HG03469 (cell line): Measurements from ENCODE around the gene TP73.

Experiments
- ATAC-seq: cut with Tn5 transposase; IDR thresholded peaks from one replicate; pipeline ENCODE4 v1.9.1; 2021; ENCODE audit warnings: mild to moderate bottlenecking, moderate library complexity, moderate number of reproducible peaks; ENCODE audit not compliant: unreplicated experiment

The TP73 gene

DNA sequence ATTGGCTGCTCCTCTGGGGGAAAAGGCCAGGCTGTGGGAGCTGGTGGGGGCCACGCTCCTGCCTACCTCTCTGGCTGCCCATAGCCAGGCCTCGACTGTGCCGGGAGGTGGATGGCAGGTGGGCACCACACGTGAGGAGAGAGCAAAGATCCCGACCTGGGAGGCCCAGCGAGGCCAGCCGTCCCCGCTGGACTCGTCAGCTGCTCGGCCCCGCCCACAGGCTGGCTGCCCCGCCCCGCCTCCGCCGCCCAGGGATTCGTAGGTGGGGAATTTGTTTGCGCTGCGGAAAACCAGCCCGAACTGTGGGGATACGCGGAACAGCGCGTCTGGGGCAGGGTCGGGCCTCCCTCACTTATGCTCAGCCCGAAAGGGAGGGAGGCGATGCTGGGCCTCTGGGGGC lies 31.7 kb downstream of the TP73 start:
- no peak for ATAC-seq

DNA sequence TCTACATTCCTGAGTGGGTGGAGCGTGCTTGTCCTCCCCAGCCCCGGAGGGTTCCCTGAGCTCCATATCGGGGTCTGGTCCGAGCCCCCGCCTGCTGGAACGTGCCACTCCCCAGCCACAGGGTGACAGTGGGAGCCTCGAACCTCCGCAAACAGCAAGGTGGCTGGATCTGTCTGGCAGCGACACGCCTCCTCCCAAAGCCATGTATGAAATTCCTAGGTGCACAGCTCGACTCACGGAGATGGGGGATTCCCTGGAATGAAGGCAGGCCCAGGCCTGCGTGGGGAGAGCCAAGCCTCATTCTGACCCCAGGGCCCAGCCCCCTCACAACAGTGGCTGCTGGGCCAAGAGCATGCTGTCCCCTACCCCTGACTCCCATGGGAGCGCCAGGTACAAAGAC lies 32.9 kb downstream of the TP73 start:
- no peak for ATAC-seq

DNA sequence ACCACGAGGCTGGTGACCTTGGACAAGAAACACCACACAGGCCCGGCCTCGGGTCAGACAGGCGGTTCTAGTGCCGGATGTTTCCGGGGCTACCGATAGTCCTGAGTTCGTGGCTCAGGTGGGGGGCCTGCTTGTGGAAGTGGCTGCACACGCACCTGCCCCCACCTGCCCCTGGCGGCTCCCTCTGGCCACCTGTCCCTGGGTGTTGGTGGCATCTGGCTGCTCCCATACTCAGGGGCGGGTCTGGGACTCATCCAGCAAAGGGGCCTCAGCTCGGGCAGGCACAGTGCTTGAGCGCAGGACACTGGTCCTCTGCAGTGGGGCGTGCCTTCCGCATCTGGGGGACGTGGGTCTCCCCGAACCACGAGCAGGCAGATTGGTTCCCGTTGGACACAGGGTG lies 33.6 kb downstream of the TP73 start:
- no peak for ATAC-seq

DNA sequence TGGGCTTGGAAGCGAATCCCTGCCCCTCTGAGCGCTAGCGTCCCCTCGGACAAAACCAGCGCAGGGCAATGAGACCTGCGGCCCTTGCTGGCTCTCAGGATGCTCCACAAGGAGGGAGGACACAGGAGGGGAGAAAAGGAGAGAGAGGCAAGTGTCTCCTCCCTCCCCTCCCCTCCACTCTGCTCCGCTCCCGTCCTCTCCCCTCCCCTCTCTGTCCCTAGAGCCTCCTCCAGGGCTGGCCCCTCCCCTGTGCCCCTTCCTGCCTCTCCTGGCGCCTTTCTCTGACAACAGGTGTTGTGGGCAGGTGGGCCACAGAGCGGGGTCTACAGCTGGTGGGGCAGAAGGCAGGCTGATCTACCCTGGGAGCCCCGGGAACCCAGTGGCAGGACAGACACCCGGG lies 35.2 kb downstream of the TP73 start:
- ATAC-seq = no peak

DNA sequence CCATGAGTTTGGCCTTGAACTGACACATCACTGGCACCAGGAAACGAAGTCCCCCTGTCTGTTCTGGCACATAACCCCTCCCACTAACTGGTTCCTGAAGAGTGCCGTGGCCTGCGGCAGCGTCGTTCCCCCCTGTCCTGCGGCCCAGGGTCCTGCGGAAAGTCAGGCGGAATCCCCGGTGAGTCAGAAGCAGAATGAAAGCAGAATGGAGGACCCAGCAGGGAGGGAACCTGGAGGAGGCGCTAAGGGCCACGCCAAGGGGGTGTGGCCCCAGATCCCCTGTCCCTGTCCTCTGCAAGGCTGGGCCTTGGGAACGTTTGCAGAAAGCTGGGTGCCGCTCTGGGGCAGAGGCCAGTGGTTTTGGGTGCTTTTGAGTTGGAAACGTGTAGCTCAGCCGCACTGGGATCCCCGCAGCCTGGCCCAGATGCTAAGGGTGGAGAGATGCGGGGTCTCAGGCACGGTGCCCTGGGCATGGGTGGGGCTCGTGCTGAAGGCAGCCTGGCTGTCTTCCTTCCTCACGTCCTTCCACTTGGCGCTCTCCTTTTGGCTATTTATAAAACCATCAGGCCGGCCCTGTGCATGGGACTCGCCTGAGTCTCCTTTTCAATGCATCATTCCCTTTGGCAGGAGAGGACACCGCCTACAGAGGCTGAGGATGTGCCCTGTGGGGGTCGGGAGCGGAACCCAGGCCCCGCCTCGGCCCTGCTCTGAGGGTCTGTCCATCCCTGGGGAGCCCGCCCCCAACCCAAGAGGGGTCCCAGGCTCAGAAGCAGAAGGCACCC lies 36.2 kb downstream of the TP73 start:
- ATAC-seq = no peak

DNA sequence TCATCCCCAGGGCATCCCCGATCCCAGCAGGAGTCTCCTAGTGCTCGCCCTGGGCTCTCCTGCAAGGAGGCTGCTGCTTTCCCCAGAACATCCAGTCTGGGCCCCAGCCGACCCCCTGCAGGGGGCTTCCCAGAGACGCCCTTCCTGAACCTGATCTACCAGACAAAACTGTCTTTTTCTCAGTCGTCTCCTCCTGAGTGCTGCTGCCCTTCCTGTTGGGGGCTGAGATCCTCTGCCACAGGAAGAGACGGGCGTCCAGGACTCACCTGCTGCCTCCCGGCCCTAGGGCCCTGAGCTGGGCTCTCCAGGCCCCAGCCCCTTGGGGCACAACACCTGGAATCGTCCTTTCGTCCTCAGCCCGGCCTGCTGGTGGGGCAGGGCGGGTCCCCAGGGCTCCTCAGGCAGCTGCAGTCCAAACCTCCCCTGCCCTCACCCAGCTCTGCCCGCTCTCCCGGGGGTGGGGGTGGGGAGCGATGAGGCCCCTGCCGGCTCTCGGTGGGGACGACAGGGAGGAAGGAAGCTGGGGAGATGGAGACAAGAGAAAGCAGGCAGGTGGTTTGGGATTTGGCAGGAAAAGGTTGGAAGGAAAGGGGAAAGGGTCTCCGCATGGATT lies 36.9 kb downstream of the TP73 start:
- ATAC-seq = no peak

DNA sequence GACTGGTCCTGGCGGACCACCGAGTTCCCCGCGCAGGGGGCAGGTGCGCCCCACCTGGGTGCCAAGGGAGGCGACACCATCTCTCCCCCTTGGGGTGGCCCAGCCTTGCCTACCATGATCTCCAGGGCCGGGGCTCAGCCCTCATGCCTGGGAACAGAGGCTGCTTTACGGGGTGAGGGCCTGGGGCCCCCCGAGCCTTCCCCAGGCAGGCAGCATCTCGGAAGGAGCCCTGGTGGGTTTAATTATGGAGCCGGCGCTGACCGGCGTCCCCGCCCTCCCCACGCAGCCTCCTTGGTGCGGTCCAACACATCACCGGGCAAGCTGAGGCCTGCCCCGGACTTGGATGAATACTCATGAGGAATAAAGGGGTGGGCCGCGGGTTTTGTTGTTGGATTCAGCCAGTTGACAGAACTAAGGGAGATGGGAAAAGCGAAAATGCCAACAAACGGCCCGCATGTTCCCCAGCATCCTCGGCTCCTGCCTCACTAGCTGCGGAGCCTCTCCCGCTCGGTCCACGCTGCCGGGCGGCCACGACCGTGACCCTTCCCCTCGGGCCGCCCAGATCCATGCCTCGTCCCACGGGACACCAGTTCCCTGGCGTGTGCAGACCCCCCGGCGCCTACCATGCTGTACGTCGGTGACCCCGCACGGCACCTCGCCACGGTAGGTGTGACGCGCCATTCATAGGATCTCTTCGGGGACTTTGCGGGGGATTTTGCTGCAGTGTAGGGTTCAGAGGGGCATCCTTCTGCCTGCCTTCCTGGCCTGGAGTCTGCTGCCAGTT lies 38.2 kb downstream of the TP73 start:
- no peak for ATAC-seq

DNA sequence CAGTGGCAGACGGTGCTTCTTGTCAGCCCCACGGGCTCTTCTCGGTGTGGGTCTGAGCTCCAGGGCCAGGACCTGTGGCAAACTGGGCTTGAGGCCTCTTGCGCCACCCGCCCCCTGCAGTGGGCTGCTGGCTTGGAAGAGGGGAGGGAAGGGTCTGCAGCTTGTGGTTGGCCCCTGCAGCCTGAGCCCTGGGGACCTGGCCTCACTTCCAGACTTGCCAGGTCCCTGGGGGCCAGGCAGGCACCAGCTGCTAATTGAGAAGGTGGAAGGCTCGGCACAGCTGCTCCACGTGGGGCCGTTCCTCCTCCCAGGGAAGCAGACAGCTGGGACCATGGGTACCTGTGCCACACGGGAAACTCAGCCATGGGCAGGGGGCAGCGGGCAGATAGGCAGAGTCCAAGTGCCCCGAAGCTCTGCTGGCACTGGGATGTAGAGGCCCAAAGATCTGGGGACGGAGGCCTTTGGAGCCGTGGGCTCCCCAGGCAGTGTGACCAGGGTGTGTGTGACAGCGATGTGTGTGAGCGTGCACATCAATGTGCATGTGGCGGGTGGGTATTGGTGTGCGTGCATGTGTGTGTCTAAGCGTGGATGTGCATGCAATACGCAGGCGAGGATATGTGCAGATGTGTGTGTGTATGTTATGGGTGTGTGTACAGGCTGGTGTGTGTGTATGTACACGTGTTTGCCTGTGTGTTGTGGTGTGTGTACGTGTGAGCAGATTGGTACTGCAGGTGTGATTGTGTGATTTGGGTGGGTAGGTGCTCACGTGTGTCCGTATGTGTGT lies 39.3 kb downstream of the TP73 start:
- no peak for ATAC-seq

DNA sequence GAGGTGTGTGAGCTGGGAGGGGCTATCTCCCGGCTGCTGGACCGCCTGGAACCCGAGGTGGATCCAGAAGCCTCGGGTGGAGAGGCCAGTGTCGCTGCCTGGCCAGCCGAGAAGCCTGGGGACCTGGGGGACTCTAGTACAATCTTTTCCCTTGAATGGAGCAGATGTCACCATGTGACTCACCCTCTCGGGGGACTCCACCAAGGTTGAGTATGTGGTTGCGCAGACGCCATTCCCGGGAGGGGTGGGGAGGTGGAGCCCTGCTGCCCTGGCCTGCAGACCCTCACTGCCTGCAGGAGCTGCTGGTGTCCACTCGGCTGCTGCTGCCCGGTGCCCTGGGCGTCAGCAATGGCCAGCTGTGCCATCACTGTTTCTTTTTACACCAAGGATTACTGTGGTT lies 40.3 kb downstream of the TP73 start:
- ATAC-seq = no peak

DNA sequence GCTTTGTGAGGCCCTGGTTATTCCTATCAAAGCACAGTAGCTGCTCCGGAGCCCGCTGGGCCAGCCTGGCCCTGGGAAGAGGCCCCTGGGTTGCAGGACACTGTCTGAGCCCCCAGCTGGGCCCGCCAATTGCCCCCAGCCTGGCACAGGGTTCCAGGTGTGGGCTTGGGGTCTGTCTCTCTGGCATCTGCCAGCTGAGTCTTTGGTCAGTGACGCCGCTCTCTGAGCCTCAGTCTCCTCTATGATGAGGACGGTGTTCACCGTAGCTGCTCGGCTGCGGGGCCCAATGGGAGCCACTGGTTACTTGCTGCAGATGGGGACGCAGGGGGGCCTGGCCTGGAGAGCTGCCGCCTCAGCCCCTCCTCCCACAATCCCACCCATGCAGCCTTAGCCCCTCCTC lies 41.0 kb downstream of the TP73 start:
- ATAC-seq = no peak

DNA sequence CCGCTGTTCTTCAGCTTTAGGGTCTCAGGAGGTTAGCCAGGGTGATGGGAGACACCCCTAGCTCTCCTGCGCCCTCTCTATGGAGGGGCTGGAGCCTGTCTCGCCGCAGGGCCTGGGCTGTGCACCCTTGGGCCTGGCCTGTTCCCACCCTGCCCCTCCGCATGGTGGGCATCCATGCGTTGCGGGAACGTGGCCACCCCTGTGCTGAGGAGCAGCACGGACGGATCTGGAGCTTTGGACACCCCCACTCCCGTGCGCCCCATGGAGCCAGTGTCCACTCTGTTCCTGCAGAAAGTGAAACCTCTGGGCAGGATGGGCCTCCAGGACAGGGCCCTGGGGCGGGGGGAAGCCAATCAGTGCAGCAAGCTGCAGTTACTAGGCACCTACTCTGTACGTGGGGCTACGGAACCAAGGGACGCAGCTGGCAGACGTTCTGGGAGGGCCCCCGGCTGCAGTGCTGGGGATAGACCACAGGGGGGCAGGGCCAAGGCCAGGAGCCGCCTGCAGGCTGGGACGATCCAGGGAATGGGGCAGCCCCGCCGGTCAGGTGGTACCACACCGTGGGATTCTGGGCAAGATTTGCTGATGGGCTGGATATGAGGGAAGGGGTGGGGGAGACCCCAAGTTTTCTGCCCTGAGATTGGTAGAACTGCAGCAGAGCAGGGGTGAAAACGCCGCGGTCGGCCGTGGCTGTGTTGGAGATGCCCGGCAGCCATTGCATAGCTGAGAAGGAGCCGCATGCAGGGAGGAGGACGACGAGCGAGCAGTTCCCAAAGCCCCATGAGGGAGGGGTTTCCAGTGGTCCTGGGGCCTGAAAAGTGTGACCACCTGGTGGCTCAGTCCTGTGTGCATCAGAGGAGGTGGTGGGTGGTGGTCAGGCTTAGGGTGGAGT lies 43.3 kb downstream of the TP73 start:
- no peak for ATAC-seq

DNA sequence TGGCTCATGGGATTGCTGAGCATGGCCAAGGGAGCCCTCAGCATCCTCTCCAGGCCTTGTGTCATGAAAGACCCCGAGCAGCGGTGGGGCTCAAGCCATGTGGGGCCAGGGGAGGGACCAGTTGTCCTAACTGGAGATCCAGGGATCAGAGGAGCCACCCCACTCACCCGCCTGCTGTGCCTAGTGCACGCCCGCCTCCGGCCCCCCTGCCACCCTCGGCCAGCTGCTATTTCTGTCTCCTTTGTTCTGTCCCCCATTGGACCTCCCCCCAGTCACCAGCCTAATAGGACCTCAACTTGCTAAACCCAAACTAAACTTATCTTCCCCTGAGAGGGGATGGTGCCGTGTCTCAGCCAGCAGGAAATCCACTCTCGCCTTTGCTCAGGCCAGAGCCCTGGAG lies 44.4 kb downstream of the TP73 start:
- no peak for ATAC-seq

DNA sequence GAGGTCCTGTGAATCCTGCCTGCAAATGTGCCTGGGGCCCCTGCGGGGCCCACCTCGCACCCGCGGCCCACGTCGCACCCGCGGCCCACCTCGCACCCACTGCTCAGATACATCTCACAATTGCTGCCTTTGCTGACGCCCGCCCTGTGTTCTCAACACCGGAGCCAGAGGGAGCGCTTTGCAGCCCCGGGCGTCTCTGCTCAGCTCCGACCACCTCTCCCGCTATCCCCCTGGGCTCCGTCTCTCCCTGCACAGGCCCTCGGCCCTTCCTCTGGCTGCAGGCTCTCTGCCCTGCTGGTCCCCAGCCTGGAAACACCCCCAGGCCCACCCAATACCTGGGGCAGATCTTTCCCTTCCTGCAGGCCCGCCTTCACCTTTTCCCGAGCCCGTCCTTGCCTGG lies 44.8 kb downstream of the TP73 start:
- no peak for ATAC-seq

DNA sequence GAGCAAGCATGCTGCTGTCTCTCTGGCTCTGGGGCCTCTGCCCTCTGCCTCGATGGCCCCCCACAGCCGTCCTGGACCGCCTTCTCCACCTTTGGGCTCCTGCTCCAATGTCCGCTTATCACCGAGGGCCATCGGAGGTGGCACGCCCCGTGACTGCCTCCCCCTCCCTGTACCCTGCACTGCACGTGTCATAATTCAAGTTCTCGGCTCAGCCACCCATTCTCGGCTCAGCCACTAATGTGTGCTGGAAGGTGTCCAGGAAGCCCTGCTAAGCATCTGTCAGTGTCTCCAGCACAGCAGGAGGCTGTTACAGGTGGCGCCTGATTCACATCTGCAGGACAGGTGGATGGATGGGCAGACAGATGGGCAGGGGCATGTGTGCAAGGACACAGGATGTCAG lies 45.5 kb downstream of the TP73 start:
- ATAC-seq = no peak

DNA sequence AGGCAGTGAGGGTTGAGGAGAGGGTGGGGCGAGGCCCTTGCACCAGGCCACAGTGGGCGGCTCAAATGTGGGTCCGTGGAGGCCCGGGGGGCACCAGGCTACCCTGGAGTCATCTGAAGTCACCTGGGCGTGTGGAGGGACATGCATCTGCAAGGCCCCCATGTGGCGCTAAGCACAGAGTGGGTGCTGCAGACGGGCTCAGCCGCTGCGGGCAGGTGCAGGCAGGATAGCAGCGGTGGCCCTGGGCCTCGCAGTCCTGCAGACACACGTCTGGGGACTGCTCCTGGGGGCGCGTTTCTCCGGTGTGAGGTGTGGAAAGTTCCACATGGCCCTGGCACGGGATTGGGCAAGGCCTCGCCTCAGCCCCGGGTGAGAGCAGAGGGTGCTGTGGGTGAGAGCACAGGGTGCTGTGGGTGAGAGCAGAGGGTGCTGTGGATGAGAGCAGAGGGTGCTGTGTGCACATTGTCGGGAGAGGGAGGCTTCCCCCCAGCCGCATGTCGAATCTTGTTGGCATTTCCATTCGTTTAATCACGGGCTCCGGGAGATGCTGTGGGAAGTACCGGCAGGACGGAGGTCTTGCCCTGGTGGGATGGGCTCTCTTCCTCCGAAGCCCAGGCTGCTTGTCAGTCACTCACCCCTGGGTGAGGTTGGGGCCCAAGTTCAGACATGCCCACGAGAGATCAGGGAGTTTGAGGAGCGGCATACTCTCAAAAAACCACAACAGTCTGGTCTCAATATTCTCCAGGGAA lies 46.5 kb downstream of the TP73 start:
- no peak for ATAC-seq

DNA sequence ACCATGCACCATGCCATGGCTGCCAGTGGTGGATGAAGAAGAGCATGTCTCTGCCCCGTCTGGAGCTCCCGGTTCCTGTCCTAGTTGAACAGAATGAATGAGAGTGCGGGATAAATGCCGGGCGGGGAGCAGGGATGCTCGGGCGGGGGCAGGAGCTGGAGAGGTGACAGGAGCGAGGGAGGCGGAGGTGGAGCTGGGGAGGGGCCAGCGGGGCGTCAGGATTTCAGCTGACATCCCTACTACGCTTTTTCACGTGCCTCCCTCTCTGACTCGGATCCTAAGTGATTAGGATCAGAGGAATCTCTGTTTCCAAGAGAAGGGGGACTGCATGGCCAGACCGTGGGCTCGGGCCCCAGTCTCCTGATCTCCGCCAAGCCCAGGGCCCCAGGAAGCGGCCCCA lies 47.3 kb downstream of the TP73 start:
- ATAC-seq = no peak

DNA sequence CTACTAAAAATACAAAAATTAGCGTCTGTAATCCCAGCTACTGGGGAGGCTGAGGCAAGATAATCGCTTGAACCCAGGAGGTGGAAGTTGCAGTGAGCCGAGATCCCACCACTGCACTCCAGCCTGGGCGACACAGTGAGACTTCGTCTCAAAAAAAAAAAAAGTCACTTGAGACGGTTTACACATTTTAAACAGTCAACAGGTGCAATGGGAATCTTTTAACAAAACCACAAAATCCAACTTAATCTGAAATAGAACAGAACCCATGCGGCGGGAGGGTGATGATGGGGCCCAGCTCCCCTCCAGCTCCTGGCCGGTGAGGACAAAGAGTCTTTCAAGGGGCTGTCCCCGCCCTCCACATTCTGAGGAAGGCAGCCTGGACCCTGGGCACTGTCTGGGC lies 48.3 kb downstream of the TP73 start:
- no peak for ATAC-seq

DNA sequence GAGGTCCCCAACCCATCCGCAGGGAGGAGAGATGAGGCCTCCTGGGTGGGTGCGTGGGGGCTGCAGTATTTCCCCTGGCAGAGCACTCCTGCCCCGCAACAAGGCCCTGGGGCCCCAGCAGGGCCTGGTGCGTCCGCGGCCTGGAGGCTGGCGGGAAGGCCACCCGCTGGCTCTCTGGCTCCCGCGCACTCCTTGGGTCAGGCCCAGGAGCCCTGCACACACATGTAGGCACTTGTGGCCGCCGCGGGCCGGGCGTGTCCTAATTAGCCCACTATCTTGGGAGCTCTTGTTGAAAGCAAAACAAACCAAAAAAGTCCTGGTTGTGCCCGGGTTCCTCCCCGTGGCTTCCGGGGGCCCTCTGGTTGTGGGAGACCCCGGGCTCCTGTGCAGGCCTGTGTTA lies 50.2 kb downstream of the TP73 start:
- ATAC-seq = no peak

DNA sequence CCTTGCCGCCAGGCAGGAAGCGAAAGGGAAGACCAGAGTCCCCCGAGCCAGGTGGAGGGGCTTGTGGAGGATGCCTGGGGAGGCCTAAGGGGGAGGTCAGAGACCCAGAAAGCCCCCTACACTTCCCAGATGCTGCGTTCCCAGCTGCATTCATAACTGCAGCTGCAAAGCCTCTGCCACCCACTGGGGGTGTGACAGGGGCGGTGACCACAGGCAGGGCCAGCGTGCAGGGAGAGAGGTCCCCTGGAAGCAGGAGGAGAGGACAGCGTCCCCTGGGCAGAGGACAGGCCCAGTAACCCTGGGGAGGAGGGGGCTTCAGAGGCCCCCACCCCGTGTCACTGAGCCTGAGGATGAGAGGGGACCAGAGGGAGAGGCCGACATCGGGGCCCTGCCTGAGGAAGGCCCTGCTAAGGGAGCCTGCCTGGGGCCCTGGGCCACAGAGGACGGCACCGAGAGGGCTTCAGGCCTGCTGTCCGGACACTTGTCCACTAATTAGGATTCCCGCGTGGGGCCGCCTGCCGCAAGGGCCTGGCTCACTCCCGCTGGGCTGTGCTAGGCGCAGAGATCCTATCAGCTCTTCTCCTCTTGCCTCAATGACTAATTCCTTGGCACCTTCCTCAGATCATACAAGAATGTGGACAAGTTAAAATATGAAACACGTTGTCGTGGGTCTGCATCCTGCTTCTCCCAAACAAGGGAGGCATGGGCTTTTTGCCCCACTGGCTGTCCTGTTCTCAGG lies 50.8 kb downstream of the TP73 start:
- ATAC-seq = no peak
